Left lung (tissue), 10 donors: Measurements from ENCODE around the gene ZSWIM7. TPM values are rescaled to one million over a fixed set of nuclear protein-coding genes. Genes with fewer than 3 reads are reported as not detected.

ENCODE experiments used
- ATAC-seq: fragments of 200-7000 bp; cut with Tn5 transposase; one replicate; pipeline ENCODE4 v1.9.1; 2020; ENCODE audit warnings: moderate library complexity
- DNase-seq, 4 donors: peaks; one replicate each; pipeline ENCODE4 v3.0.0-alpha.2; 2013 to 2020
- H3K27ac ChIP-seq, 2 donors: fragments of 200-600 bp; sonication (generic) in 1 of 2; one replicate each; pipeline versions ENCODE4 v1.5.0 to v1.8.0; 2020 to 2021
- H3K27me3 ChIP-seq, 2 donors: fragments of 200-600 bp; sonication (generic) in 1 of 2; one replicate each; pipeline versions ENCODE4 v1.5.0 to v1.8.0; 2020 to 2021
- H3K36me3 ChIP-seq, 2 donors: fragments of 200-600 bp; sonication (generic) in 1 of 2; one replicate each; pipeline versions ENCODE4 v1.5.0 to v1.8.0; 2020 to 2021
- H3K4me1 ChIP-seq, 2 donors: fragments of 200-600 bp; one replicate each; pipeline ENCODE4 v1.8.0; 2021
- H3K4me3 ChIP-seq, 2 donors: fragments of 200-600 bp; sonication (generic) in 1 of 2; one replicate each; pipeline versions ENCODE4 v1.5.0 to v1.8.0; 2020 to 2021; ENCODE audit warnings: mild to moderate bottlenecking in 1 of 2
- H3K9me3 ChIP-seq, 2 donors: fragments of 200-600 bp; sonication (generic) in 1 of 2; one replicate each; pipeline versions ENCODE4 v1.5.0 to v1.8.0; 2020 to 2021
- CTCF ChIP-seq, 2 donors: fragments of 200-600 bp; sonication (generic) in 1 of 2; IDR thresholded peaks; one replicate each; pipeline versions ENCODE4 v1.5.0 to v1.8.0; 2021; ENCODE audit warnings: antibody characterized with exemption in 2 of 2
- intact Hi-C, 2 donors: fragments of 100-400 bp; cut with DNase I; formaldehyde crosslinking; loops; one replicate each; pipeline versions ENCODE4 v1.11.2 to v1.14.2; 2022
- polyA plus RNA-seq, 6 donors: library from polyadenylated mRNA; unstranded; fragments of 120-200 nt; gene quantifications; one replicate each; pipeline ENCODE4 v1.2.1, GENCODE V29; 2013; ENCODE audit not compliant: insufficient read length in 6 of 6
- total RNA-seq, 2 donors: library from RNA; stranded (reverse); fragmentation: NEBNext Ultra II Directional; extraction: Animal tissue kit (Norgen Biotek cat#: 25700); gene quantifications; one replicate each; pipeline ENCODE4 v1.2.1, GENCODE V29; 2021
- donor health status: DM: no; HTN: yes; CAD: no.
- donor health status: DM: no; HTN: no; CAD: no.

The ZSWIM7 gene
- total and polyA plus RNA-seq, 8 donors, result 22.6 to 64.4 (median 54.8) TPM

- intact Hi-C loops, result no loop called here
These were observed 41.3 kb upstream of the ZSWIM7 start for GRCh38 chr17:16040710-16041251.

GRCh38 chr17:16037636-16038035 is 38.1 kb upstream of the ZSWIM7 start:
- no peaks in the 10 kb centered on the region for H3K9me3 ChIP-seq
- intact Hi-C loops, result no loop called here
- no peaks in the 10 kb centered on the region for H3K27me3 ChIP-seq
- peaks cover 0 to 99% of the 10 kb centered on the region in 2 donors for H3K36me3 ChIP-seq
- TF ChIP-seq CTCF (IDR thresholded peaks at IDR 0.05), result no peak
- H3K4me1 ChIP-seq, result no peaks in the 10 kb centered on the region
- no peak overlapping the region for H3K4me3 ChIP-seq
- no peak overlapping the region for H3K27ac ChIP-seq
- DNase-seq (no peak), ATAC-seq (no peak)

More at GRCh38 chr17:16040710-16041251, 41.3 kb upstream of the ZSWIM7 start:
- H3K36me3 ChIP-seq, result peaks cover 0 to 99% of the 10 kb centered on the region in 2 donors
- no peak for TF ChIP-seq CTCF (IDR thresholded peaks at IDR 0.05)
- no peaks in the 10 kb centered on the region for H3K4me1 ChIP-seq
- no peak for DNase-seq
- no peak overlapping the region for H3K4me3 ChIP-seq
- no peaks in the 10 kb centered on the region for H3K9me3 ChIP-seq
- H3K27ac ChIP-seq, result no peak overlapping the region
- ATAC-seq, result peak; percentile 26
- H3K27me3 ChIP-seq, result no peaks in the 10 kb centered on the region

- no peak overlapping the region for H3K4me3 ChIP-seq
- no peaks in the 10 kb centered on the region for H3K9me3 ChIP-seq
- H3K27me3 ChIP-seq, result no peaks in the 10 kb centered on the region
- TF ChIP-seq CTCF (IDR thresholded peaks at IDR 0.05), result no peak
- DNase-seq, result no peak
- no peak overlapping the region for H3K27ac ChIP-seq
- H3K36me3 ChIP-seq, result peaks cover 3 to 99% of the 10 kb centered on the region in 2 donors
- ATAC-seq, result no peak
- H3K4me1 ChIP-seq, result no peaks in the 10 kb centered on the region
- intact Hi-C loops, result no loop called here
These were observed 36.8 kb upstream of the ZSWIM7 start for GRCh38 chr17:16036261-16036660.

- DNase-seq, result no peak
- H3K4me1 ChIP-seq, result peaks cover 0 to 5% of the 10 kb centered on the region in 2 donors
- H3K9me3 ChIP-seq, result no peaks in the 10 kb centered on the region
- no peak overlapping the region for H3K27ac ChIP-seq
- no peaks in the 10 kb centered on the region for H3K27me3 ChIP-seq
- no peak overlapping the region for H3K4me3 ChIP-seq
- no peak for TF ChIP-seq CTCF (IDR thresholded peaks at IDR 0.05)
- ATAC-seq, result peak; percentile 62
- H3K36me3 ChIP-seq, result peaks cover 8 to 97% of the 10 kb centered on the region in 2 donors
- intact Hi-C loops, result no loop called here
These were observed 34.3 kb upstream of the ZSWIM7 start for GRCh38 chr17:16033729-16034349.

GRCh38 chr17:16027708-16028584 is 28.4 kb upstream of the ZSWIM7 start:
- Histone ChIP-seq H3K27ac (peak overlapping the region; percentile 67 to 69), H3K4me1 (peaks cover 3 to 25% of the 10 kb centered on the region in 2 donors), H3K27me3 (no peaks in the 10 kb centered on the region), H3K4me3 (no peak overlapping the region), H3K9me3 (no peaks in the 10 kb centered on the region), H3K36me3 (peaks cover 8 to 97% of the 10 kb centered on the region in 2 donors)
- DNase-seq (no peak), ATAC-seq (peak; percentile 96)
- no peak for TF ChIP-seq CTCF (IDR thresholded peaks at IDR 0.05)
- intact Hi-C loops, result no loop called here
